GM19452 (cell line): ENCODE measurements around the gene KAZN.

Experiments used
- ATAC-seq: cut with Tn5 transposase; IDR thresholded peaks from one replicate; pipeline ENCODE4 v1.9.1; 2021; ENCODE audit not compliant: unreplicated experiment

Gene KAZN

GRCh38 chr1:14706631-14707030, 108.1 kb downstream of the KAZN start:
- ATAC-seq = no peak

DNA sequence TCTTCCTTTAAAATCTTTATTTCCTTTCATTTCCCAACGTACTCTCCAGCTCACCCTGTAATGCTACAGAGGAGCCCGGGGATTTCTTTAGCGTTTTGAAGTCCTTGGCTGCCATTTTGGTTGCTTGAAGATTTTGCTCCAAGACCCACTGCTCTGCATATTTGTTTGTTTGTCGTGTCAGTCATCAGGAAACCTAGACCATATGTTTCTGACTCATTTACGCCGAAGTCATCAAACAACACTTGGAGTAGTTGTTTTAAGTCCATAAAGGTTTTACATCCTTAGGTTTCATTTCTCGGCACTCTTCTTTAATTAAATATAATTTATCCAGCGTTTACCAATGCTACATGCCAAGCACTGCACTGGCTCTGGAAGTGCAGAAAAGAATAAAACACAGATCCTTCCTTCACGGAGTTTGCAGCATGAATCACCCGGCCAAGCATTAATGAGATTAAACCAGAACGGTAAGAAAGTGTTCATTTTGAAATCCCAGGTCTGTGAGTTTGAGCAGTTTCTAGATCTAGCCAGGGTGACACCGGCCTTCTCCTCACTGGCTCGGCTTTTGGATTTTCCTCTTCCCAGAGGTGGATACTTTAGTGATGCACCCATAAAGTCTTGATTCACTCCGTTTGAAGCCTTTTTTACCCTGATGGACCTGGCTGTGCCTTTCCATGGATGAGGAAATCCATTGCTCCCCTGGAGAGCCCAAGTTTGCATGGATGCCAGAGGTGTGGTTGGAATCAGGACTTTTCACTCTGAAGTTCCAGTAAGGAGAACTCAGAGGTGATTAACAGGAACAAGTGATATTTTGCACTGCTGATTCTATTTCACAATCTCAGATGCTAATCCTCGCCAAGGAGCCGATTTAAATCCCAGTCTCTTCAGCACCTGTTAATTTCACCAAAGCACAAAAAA, 109.3 kb downstream of the KAZN start:
- ATAC-seq = no peak

GRCh38 chr1:14710331-14710730, 111.8 kb downstream of the KAZN start:
- no peak for ATAC-seq

GRCh38 chr1:14712136-14712535, 113.7 kb downstream of the KAZN start:
- no peak for ATAC-seq

GRCh38 chr1:14713077-14713476, 114.6 kb downstream of the KAZN start:
- ATAC-seq = no peak

DNA sequence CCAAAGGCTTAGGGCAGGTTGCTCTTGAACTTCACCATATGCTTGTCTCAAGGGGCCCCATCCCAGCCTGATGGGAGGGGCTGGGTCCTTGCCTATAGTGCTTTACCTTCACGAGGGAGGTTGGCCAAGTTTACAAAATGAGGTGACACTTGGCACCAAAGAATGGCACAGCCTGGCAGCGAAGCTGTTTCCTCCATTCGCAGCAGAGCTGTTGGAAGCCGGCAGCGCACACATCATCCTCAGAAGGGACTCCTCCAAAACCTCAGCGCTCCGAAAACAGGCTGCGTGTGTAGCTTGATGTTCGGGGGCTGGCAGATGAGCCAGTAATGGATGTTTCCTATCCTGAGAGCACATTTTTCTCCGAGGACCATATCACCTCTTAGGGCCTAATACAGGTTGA, 116.8 kb downstream of the KAZN start:
- ATAC-seq = no peak

DNA sequence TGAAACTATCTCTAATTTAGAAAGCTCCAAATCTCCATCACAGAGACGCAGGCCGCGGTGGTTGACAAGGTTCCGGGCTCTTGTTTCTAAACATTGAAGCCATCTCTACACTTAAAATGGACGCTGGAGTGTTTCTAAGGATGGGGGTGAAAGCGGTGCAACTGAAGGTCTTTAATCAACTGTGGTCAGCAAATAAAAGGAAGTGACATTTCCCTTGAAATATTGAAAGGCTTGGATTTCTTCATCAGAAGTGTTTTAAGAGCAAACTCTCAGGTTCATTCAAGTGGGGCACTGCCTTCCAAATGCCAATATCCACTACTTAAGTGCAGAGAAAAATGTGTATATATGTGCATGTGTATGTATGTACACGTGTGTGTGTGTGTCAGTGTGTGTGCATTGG, 117.3 kb downstream of the KAZN start:
- ATAC-seq = no peak

DNA sequence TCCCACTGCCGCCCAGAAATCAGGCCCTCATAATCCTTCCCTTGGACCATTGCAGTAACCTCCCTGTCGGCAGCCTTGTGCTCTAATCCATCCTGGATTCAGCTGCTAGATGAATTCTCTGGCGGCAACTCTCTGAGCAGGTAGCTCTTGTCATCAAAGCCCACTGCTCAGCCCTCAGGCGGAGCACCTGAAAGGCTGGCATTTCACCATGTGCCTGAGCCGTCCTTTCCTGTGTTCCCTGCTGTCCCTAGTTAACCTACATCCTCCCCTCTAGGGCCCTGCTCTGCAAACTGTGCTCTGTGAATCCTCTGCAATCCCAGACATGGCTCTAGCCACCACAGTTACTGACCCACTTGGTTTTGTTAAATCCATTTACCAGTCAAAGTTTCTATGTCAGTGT, 118.0 kb downstream of the KAZN start:
- no peak for ATAC-seq

GRCh38 chr1:14718476-14718875, 120.0 kb downstream of the KAZN start:
- no peak for ATAC-seq

DNA sequence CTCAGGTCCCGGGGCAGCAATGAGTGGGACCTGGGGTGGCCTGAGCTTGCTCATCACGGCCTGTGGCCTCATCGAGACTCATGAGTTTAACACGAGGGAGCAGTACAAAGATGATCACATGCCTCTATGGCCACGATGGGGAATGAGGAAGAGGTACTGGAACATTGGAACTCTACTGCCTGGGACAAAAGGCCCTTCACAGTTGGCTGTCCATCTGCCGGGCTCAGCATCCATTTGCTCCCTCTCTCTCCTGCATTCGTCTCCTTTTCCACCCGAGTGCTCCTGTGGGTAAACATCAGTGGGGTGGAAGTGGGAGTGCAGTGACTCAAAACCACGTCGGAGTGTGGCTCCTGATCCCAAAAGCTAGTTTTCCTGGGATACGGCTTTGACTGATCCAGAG, 124.9 kb downstream of the KAZN start:
- no peak for ATAC-seq

DNA sequence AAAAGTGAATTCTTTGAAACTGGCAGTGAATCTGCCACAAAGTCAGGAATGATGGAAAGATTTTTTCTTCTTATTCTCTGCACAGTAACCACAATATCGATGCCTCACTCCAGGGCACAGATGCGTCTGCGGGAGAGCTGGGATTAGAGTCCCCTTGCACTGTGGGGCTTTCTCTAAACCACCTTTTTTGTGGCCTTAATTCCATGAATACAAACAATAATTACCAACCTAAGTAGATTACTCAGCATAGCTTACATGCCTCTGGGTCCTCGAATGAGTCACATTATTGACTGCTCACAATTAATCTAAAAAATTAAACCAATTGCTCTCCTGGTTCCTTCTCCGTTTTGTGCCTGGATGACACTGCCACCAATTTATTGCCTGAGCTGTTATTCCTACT, 125.8 kb downstream of the KAZN start:
- ATAC-seq = no peak

DNA sequence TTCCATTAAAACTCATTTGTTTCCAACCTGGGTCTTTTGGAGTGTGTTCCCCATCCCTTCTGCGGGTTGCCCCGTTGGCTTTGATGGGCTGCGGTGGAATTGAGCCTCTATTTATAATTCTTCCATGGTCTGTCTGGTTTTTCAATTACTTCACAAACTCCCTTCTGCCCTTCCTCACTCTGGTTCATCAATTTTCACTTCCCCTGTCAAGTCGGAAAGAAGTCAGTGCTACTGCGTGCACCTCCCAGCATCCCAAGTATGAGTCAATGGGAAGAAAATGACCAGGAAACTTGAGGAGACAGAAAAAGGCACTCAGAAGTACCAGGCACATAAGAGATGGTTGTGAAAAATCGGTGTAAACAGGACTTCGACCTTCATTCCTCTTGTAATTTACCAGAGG, 126.2 kb downstream of the KAZN start:
- ATAC-seq = no peak

DNA sequence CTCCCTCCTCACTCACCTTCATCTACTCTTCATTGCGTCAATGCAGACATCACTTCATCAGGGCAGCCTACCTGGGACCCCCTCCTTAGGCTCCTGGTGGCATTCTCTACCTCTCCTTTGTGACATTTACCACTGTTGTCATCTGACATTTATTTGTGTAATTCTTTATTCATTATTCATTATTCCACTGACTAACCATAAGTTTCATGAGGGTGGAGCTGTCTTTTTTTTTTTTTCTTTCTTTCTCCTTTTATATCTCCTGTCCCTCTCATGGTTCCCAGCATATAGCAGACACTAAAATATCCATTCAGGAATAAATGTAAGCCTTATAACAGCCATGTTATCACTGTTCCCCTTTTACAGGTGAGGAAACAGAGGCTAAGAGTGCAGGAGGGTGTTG, 126.8 kb downstream of the KAZN start:
- ATAC-seq = no peak

DNA sequence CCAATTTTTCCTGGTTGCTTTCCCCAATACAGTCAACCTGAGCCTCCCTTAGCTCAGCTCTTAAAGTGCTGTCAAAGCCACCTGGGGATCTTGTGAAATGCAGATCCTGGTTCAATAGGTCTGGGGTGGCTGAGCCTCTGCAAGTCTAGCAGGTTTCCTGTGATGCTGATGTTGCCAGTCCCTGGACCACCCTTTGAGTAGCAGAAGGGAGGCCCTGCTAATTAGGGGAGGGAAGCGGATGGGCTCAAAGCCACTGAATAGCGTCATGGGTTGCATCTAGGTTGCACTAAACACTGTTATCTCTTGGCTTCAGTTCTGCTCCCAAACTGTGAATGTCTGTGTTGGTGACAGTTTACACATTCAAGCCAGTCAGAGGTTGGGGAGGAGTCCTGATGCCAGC, 127.2 kb downstream of the KAZN start:
- no peak for ATAC-seq

- no peak for ATAC-seq
These were observed 128.1 kb downstream of the KAZN start for GRCh38 chr1:14726606-14727005.

DNA sequence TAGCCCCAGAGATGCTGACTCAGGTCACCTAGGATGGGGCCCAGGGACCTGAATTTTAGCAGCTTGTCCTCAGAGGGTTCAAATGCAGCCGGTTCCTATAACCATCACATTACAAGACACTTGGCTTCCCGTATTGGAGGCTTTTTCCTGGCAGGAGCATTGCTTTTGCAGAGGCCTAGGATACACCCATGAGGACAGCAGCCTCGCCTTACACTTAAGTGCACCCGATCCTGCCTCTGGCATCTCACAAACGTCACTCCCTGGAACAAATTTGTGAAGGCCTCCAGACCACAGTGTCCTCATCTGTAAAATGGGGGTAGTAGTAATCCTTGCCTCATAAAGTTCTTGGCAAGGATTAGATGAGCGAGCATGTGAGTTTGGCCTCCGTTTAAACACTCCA, 130.0 kb downstream of the KAZN start:
- no peak for ATAC-seq

GRCh38 chr1:14732728-14733047, 134.2 kb downstream of the KAZN start:
- ATAC-seq = no peak

DNA sequence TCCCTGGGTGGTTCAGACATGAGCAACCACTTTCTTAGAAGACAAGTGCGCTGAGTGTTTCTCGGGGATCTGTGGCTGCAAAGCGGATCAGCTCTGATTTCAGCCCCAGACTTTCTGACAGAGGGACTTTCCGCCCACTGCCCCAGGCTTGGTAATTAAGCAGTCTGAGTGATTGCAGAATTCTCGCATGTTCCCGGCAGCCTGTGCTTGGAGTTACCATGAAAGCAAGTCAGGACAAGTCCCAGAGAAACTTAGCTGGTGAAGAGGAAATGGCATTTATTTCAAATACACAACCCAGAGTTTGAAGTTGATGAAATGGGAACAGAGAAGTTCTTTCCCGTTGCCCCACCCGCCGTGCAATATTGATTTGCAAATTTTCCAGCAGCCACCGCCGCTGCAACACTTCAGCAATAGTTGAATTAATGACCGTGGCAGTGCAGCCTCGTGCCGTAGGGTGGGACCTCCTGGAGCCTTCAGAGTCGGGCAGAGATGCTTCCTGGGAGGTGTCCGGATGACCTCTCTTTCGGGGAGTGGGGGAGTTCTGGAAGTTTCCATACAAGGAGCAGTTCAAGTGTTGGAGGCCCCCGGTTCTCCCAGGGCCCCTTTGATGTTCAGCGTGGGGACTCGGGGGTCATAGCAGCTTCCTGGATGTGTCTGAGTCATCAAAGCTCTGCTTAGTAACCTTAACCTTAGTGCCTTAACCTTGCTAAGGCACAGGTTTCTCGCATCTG, 134.7 kb downstream of the KAZN start:
- no peak for ATAC-seq

GRCh38 chr1:14733779-14734140, 135.3 kb downstream of the KAZN start:
- no peak for ATAC-seq

- ATAC-seq = no peak
These were observed 137.4 kb downstream of the KAZN start for GRCh38 chr1:14735841-14736240.

GRCh38 chr1:14737561-14738094, 139.1 kb downstream of the KAZN start:
- no peak for ATAC-seq

DNA sequence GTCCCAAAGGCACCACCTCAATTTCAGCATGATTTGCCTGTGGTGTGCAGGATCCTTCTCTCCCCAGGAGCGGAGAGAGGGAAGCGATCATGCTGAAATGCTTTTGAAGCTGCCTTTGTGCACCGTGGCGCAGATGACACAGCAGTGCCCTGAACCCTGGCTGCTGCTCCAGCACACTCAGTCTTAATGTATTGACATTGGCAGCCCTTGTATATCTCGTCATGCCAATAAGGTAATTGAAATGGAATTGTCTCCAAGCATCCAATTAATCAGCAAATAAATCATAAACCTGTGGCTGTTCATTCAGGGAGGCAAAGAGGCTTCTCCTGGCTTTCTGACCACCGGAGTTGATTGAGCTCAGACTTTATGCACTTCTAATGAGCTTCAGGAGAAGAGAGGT, 139.8 kb downstream of the KAZN start:
- no peak for ATAC-seq
